NOMO-1 treated with DMSO at 0.1 percent for 48 hours (cell line): ENCODE data around the gene ADM.

Experiments used
- DNase-seq: peaks from one replicate; lab custom pipeline; 2025; ENCODE audit not compliant: unreplicated experiment; lab: John Stamatoyannopoulos, UW

The ADM gene

GRCh38 chr11:10289765-10290380, 15.0 kb upstream of the ADM start:
- no peak for DNase-seq

- no peak for DNase-seq
These were observed 12.9 kb upstream of the ADM start for GRCh38 chr11:10291801-10292638.

GRCh38 chr11:10293423-10294289, 11.2 kb upstream of the ADM start, which contains the start of gene SBF2:
Gene SBF2, minus strand, starts transcription at chr11:10294219. Its CDS starts 150 bp downstream, at chr11:10294069.
- DNase-seq: peak; percentile 57

GRCh38 chr11:10294290-10294953, 10.5 kb upstream of the ADM start:
- no peak for DNase-seq

- DNase-seq: peak; percentile 78
These were observed 9.6 kb upstream of the ADM start for GRCh38 chr11:10295064-10295901.

- DNase-seq: no peak
These were observed 6.5 kb upstream of the ADM start for GRCh38 chr11:10298342-10298741.

GRCh38 chr11:10301656-10302358, 3.1 kb upstream of the ADM start:
- DNase-seq: no peak

GRCh38 chr11:10302359-10302743, 2.5 kb upstream of the ADM start:
- no peak for DNase-seq

- DNase-seq: peak; percentile 75
These were observed 1.9 kb upstream of the ADM start for GRCh38 chr11:10302744-10303557.

- DNase-seq: peak; percentile 73
These were observed 1.1 kb upstream of the ADM start for GRCh38 chr11:10303558-10304363.

GRCh38 chr11:10305262-10305963, 540 bp downstream of the ADM start:
- DNase-seq: peak; percentile 38

GRCh38 chr11:10305964-10306918, 1.4 kb downstream of the ADM start:
- no peak for DNase-seq

- peak; percentile 48 for DNase-seq
These were observed 2.1 kb downstream of the ADM start for GRCh38 chr11:10307022-10307399.

- peak; percentile 76 for DNase-seq
These were observed 2.7 kb downstream of the ADM start for GRCh38 chr11:10307400-10308200.
